ENCODE measurements around the gene PCDHB4. TPM values are rescaled to one million over a fixed set of nuclear protein-coding genes. Genes with fewer than 3 reads are reported as not detected.
"Not testable (repeated sequence)": the region's sequence is repeated elsewhere in the genome, so short reads cannot be mapped to it uniquely, and the experiment has no call there.

The PCDHB4 gene
- total and polyA plus RNA-seq, 2 donors (not counting 1 experiment from before 2014, with no cell fraction given), result not detected

DNA sequence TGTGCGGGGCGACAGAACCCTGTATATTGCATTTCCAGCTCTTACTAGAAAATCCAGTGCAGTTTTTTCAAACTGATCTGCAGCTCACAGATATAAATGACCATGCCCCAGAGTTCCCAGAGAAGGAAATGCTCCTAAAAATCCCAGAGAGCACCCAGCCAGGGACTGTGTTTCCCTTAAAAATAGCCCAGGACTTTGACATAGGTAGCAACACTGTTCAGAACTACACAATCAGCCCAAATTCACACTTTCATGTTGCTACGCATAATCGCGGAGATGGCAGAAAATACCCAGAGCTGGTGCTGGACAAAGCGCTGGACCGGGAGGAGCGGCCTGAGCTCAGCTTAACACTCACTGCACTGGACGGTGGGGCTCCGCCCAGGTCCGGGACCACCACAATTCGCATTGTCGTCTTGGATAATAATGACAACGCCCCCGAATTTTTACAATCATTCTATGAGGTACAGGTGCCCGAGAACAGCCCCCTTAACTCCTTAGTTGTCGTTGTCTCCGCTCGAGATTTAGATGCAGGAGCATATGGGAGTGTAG is 14.2 kb downstream of the PCDHB4 start:
- Histone ChIP-seq H4K20me1 (ENCODE audit: control insufficient read depth, insufficient read depth, low read length, poor library complexity, severe bottlenecking) (no peaks in the 10 kb centered on the region), H3K79me2 (ENCODE audit: control insufficient read depth, insufficient read depth, low read length) (no peaks in the 10 kb centered on the region), H3K9ac (ENCODE audit: low read length) (no peak overlapping the region), H2AFZ (ENCODE audit: insufficient read depth, low read depth, low read length, poor library complexity, severe bottlenecking) (no peak overlapping the region), H3K27ac (ENCODE audit: low read length in 2 of 2) (no peak overlapping the region), H3K4me3 (ENCODE audit: control extremely low read depth in 1 of 5, extremely low read depth in 1 of 5, insufficient read depth in 1 of 5, low read depth in 2 of 5, low read length in 4 of 5) (no peak overlapping the region), H3K36me3 (replicated peaks in 1 of 2; ENCODE audit: control extremely low read depth in 1 of 2, control insufficient read depth in 1 of 2, extremely low read depth in 1 of 2, insufficient read depth in 2 of 2, low read length in 1 of 2) (no peaks in the 10 kb centered on the region), H3K9me3 (ENCODE audit: control extremely low read depth in 1 of 3, control insufficient read depth in 2 of 3, insufficient read depth in 1 of 3, low read length in 2 of 3) (peaks cover 7 to 28% (median 13%) of the 10 kb centered on the region in 3 donors), H3K27me3 (replicated peaks in 1 of 4; ENCODE audit: control extremely low read depth in 1 of 4, control insufficient read depth in 3 of 4, insufficient read depth in 4 of 4, low read length in 3 of 4) (peaks cover 0 to 13% (median 6%) of the 10 kb centered on the region in 4 experiments), H3K4me1 (ENCODE audit: control insufficient read depth in 2 of 2, insufficient read depth in 2 of 2, low read length in 2 of 2) (no peaks in the 10 kb centered on the region), H3K4me2 (replicated peaks; ENCODE audit: low read depth, low read length, poor library complexity, severe bottlenecking) (no peak overlapping the region)
- no peaks in the 10 kb centered on the region for H3K4me1 Mint-ChIP-seq
- POLR2A ChIA-PET, result no interaction called here
- WGBS (ENCODE audit: insufficient coverage), result 52% methylated on average over 19 of the region's 19 CpGs
- ATAC-seq (ENCODE audit: low read depth) (no peak), DNase-seq (no peak)
- intact Hi-C loops (cut with micrococcal nuclease), result no loop called here
- no peak overlapping the region for H3K27ac Mint-ChIP-seq
- no peak overlapping the region for H3K4me3 Mint-ChIP-seq
- TF ChIP-seq EZH2 (IDR thresholded peaks at IDR 0.05; ENCODE audit: borderline replicate concordance, insufficient read depth, low read depth, low read length, poor library complexity, severe bottlenecking), result no peak
- no peak for TF ChIP-seq CTCF (IDR thresholded peaks at IDR 0.05)
- CTCF ChIA-PET, result no interaction called here
- H3K9me3 Mint-ChIP-seq (ENCODE audit: insufficient read depth), result peaks cover 23% of the 10 kb centered on the region
- H3K27me3 Mint-ChIP-seq, result peaks cover 6% of the 10 kb centered on the region

GRCh38 chr5:141137346-141137745 is 15.7 kb downstream of the PCDHB4 start:
- H3K4me1 Mint-ChIP-seq; H3K27ac ChIP-seq (ENCODE audit: low read length in 2 of 2); intact Hi-C loops (cut with micrococcal nuclease); H4K20me1 ChIP-seq (ENCODE audit: control insufficient read depth, insufficient read depth, low read length, poor library complexity, severe bottlenecking); ATAC-seq (ENCODE audit: low read depth); H3K9ac ChIP-seq (ENCODE audit: low read length); H3K4me3 ChIP-seq (ENCODE audit: control extremely low read depth in 1 of 5, extremely low read depth in 1 of 5, insufficient read depth in 1 of 5, low read depth in 2 of 5, low read length in 4 of 5); H3K79me2 ChIP-seq (ENCODE audit: control insufficient read depth, insufficient read depth, low read length); H3K4me2 ChIP-seq (replicated peaks; ENCODE audit: low read depth, low read length, poor library complexity, severe bottlenecking); H3K4me1 ChIP-seq (ENCODE audit: control insufficient read depth in 2 of 2, insufficient read depth in 2 of 2, low read length in 2 of 2); DNase-seq; POLR2A ChIA-PET; H2AFZ ChIP-seq (ENCODE audit: insufficient read depth, low read depth, low read length, poor library complexity, severe bottlenecking); H3K27ac Mint-ChIP-seq; CTCF ChIA-PET; H3K4me3 Mint-ChIP-seq; H3K36me3 ChIP-seq (replicated peaks in 1 of 2; ENCODE audit: control extremely low read depth in 1 of 2, control insufficient read depth in 1 of 2, extremely low read depth in 1 of 2, insufficient read depth in 2 of 2, low read length in 1 of 2): not testable (repeated sequence)
- WGBS (ENCODE audit: insufficient coverage), result 59% methylated on average over 28 of the region's 34 CpGs
- Mint-ChIP-seq H3K27me3 (peaks cover 13% of the 10 kb centered on the region), H3K9me3 (ENCODE audit: insufficient read depth) (peaks cover 23% of the 10 kb centered on the region)
- Histone ChIP-seq H3K27me3 (replicated peaks in 1 of 4; ENCODE audit: control extremely low read depth in 1 of 4, control insufficient read depth in 3 of 4, insufficient read depth in 4 of 4, low read length in 3 of 4) (peaks cover 0 to 13% (median 6%) of the 10 kb centered on the region in 4 experiments), H3K9me3 (ENCODE audit: control extremely low read depth in 1 of 3, control insufficient read depth in 2 of 3, insufficient read depth in 1 of 3, low read length in 2 of 3) (peaks cover 7 to 28% (median 13%) of the 10 kb centered on the region in 3 donors)

Data from B cell (primary cell).